PFSK-1 (cell line): ENCODE measurements around the gene TASP1.

Source experiments
- FOXP2 ChIP-seq: optimal IDR thresholded peaks from 2 replicates; pipeline ENCODE3; 2011; ENCODE audit warnings: borderline replicate concordance, control low read depth, inconsistent platforms; ENCODE audit not compliant: insufficient read depth; ENCODE audit errors: extremely low read length, extremely low read depth
- POLR2AphosphoS5 ChIP-seq: IDR thresholded peaks from 2 replicates; pipeline ENCODE4 v1.6.1; 2012; ENCODE audit warnings: low read depth, mild to moderate bottlenecking, control low read depth, low read length, moderate library complexity
- REST ChIP-seq, 2 experiments: IDR thresholded peaks; 2 replicates each; pipeline versions ENCODE4 v1.6.1 to v1.8.0; 2011 to 2012; ENCODE audit warnings: low read depth in 2 of 2, low read length in 2 of 2, control low read depth in 1 of 2, inconsistent platforms in 1 of 2, mild to moderate bottlenecking in 1 of 2, moderate library complexity in 1 of 2; ENCODE audit not compliant: insufficient read depth in 1 of 2
- SIN3A ChIP-seq: IDR thresholded peaks from 2 replicates; pipeline ENCODE4 v1.6.1; 2012; ENCODE audit warnings: mild to moderate bottlenecking, low read length, moderate library complexity, borderline replicate concordance; ENCODE audit not compliant: insufficient read depth
- TAF1 ChIP-seq: IDR thresholded peaks from 2 replicates; pipeline ENCODE4 v1.6.1; 2012; ENCODE audit warnings: low read length, control low read depth, borderline replicate concordance; ENCODE audit not compliant: insufficient read depth

The TASP1 gene

GRCh38 chr20:13420625-13421024 lies 218.1 kb downstream of the TASP1 start:
- TF ChIP-seq POLR2AphosphoS5 = no peak
- TF ChIP-seq TAF1 = no peak
- no peak for TF ChIP-seq FOXP2
- no peak for TF ChIP-seq SIN3A
- no peak for TF ChIP-seq REST (IDR thresholded peaks at IDR 0.05; ENCODE audit: insufficient read depth in 1 of 2, low read depth in 2 of 2, low read length in 2 of 2)

DNA sequence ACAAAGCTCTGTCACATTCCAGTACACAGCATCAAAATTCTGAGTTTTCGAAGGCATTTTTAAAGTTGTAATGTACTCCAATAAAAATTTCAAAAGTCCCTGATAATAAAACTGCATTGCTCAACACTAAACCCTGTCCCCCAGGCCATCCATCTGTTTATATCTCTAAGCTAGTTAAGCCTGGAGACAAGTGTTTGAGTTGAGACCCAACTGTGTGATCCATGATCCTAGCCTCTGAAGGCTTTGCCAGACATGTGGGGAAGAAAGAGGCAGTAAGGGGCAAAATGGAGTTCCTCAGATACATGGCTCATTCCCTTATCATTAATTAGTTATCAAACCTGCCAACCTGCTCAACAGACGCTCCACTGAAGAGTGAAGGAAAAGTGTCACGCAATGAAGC lies 219.3 kb downstream of the TASP1 start:
- no peak for TF ChIP-seq REST (IDR thresholded peaks at IDR 0.05; ENCODE audit: insufficient read depth in 1 of 2, low read depth in 2 of 2, low read length in 2 of 2)
- TF ChIP-seq POLR2AphosphoS5 = no peak
- TF ChIP-seq FOXP2 = no peak
- no peak for TF ChIP-seq SIN3A
- TF ChIP-seq TAF1 = no peak

DNA sequence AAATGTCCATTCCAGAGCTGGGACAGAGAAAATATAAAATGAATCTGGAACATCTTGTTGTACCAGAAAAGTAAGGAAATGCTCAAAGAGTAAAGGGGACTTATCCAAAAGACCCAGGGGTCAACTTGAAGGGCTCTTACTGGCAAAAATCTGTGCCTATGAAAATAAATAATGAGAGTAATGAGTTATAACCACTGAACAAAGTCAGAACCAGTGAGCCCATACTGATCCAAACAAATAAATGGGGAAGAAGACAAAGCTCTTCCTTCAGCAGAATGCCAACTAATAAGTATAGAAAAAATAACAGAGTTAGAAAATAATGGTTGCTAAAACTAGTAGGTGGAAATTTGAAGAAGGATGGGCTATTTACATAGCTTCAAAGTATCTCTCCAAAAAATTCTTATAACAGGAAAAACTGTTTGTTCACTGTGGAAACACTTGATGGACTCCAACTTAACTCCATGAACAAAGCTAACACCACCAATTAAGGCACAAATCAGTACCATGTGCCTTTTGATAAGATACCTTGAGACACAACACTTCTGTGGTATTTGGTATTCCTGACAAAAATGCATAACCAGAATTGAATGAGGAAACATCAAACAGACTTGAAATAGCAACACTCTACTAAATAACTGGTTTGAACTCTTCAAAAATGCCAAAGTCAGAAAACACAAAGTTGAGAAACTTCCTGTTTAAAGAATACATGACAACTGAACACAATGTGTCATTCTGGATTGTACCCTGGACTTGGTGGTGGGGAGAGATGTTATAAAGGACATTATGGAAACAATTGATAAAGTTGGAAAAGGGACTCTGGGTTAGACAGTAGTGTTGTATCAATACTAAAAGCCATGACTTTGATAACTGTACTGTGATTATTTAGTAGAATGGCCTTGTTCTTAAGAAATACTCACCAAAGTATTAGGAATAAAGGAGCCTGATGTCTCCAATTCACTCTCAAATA lies 220.2 kb downstream of the TASP1 start:
- no peak for TF ChIP-seq TAF1
- TF ChIP-seq POLR2AphosphoS5 = no peak
- no peak for TF ChIP-seq REST (IDR thresholded peaks at IDR 0.05; ENCODE audit: insufficient read depth in 1 of 2, low read depth in 2 of 2, low read length in 2 of 2)
- no peak for TF ChIP-seq SIN3A
- TF ChIP-seq FOXP2 = no peak

DNA sequence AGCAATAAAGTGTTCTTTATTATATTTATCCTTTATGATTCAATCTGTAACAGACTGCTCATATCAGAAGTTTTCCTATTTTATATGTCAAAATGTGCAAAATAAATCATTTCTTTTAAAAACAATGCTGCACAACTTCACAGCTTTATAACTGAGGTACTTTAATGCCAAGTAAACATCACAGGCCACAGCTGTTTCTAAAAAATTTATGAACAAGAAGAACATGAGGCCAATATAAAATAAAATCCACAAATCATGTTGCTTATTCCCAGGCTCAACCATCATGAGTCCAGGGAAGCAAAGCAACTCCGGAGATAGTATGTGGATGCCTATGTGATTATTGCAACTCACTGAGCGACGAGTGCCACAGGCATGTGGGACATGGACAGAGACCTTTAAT lies 222.2 kb downstream of the TASP1 start:
- no peak for TF ChIP-seq REST (IDR thresholded peaks at IDR 0.05; ENCODE audit: insufficient read depth in 1 of 2, low read depth in 2 of 2, low read length in 2 of 2)
- TF ChIP-seq FOXP2 = no peak
- no peak for TF ChIP-seq TAF1
- no peak for TF ChIP-seq POLR2AphosphoS5
- no peak for TF ChIP-seq SIN3A
